GM19452 (cell line): ENCODE data around the gene RHOG.
"Not testable (repeated sequence)": the region's sequence is repeated elsewhere in the genome, so short reads cannot be mapped to it uniquely, and the experiment has no call there.

Experiments used
- ATAC-seq: cut with Tn5 transposase; IDR thresholded peaks from one replicate; pipeline ENCODE4 v1.9.1; 2021; ENCODE audit not compliant: unreplicated experiment

Gene RHOG

GRCh38 chr11:3834664-3835461 is 5.9 kb downstream of the RHOG start:
- no peak for ATAC-seq

DNA sequence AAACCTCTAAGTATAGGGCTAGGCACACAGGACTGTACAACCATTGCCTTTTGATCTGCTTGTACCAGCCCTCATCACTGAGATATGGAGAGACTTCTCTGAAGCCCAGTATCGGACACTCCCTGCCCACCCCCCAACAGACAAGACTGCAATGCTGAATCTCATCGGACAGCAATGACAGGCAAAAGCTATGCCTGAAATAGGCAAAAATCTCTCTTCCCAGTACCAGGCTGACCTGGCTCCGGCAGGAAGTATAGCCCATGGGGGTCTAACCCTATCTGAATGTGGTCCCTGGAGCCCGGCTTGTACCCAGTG is 6.5 kb downstream of the RHOG start:
- ATAC-seq, result no peak

DNA sequence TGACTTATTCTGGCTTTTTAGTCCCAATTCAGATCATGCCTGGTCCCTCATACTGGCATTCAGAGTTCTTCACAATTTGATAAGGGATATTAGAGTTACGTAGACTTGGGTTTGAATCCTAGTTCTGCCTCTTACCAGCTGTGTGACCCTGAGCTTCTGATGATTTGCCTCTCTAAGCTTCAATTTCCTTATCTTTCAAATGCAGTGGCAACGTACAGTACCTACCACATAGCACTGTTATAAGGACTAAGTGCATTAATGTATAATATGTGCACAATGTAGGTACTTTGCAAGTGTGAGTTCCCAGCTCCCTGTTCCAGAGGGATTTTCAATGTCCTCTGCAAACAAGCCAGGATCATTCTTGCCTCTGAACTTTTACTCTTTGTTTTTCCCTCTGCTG is 7.3 kb downstream of the RHOG start:
- ATAC-seq, result no peak

DNA sequence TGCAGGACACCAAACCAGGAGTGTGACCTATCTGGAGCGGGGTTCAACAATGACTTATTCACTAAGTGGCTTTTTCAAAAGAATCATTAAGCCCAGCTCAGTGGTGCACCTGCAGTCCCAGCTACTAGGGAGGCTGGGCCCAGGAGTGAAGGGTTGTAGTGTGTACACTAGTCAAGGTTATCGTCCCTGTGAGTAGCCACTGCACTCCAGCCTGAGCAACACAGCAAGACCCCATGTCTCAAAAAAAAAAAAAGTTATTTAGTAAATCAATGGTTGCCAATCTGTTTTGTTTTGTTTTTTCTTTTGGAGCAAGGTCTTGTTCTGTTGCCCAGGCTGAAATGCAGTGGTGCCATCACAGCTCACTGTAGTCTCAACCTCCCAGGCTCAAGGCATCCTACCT is 7.9 kb downstream of the RHOG start:
- ATAC-seq, result no peak

GRCh38 chr11:3831378-3832239 is 9.2 kb downstream of the RHOG start:
- ATAC-seq, result no peak

DNA sequence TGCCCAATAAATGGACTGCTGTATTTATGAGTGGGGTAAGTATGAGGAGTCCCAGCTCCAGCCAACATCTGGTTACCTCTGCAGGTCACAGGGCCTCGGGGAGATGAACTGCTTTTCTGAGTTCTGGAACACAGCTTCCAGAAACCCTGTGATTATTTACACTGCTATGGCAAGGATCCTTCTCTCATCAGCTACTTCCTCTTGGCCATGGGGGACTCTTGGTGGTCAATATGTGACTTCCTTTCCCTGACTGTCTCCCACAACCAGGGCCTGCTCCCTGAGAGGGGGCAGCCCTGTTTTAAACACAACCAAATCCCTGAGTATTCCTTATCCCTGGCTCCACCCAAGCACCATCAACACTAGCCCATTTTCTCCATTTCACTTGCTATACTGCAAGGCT is 10.0 kb downstream of the RHOG start:
- no peak for ATAC-seq

DNA sequence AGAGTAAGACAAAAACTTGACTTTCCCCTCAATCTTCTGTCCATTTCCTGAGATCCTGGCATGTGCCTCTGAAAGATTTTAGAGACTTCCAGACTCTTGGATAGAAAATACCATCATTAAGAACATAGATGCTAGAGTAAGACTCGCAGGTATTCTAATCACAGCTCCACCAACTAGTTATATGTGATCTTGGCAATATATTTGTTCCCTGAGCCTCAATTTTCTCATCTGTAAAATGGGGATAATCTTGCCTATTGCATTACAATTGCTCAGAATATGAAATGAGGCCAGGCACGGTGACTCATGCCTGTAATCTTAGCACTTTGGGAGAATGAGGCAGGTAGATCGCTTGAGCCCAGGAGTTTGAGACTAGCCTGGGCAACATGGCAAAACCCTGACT is 10.7 kb downstream of the RHOG start:
- no peak for ATAC-seq

DNA sequence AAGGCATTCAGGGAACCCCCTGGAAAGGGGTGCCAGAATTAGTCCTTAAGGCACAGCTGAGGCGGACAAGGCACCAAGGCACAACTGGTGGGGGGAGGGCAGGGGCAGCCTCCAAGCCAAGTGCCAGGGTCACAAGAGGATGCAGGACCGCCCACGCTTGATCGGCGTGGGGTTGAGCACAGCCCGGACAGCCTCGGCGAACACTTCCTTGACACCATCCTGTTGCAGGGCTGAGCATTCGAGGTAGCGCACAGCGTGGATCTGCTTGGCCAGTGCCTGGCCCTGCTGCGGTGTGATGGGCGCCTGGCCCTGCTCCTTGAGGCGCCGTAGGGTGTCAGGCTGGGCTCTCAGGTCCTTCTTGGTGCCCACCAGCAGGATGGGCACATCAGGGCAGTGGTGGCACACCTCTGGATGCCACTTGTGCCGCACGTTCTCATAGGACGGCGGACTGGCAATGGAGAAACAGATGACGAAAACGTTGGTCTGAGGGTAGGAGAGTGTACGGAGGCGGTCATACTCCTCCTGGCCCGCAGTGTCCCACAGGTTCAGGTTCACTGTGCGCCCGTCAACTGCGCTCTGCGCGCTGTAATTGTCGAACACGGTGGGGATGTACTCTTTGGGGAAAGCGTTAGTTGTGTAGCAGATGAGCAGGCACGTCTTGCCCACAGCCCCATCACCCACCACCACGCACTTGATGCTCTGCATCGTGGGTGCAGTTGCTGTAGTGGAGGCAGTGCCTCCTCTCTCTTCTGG is 13.1 kb downstream of the RHOG start:
- no peak for ATAC-seq

DNA sequence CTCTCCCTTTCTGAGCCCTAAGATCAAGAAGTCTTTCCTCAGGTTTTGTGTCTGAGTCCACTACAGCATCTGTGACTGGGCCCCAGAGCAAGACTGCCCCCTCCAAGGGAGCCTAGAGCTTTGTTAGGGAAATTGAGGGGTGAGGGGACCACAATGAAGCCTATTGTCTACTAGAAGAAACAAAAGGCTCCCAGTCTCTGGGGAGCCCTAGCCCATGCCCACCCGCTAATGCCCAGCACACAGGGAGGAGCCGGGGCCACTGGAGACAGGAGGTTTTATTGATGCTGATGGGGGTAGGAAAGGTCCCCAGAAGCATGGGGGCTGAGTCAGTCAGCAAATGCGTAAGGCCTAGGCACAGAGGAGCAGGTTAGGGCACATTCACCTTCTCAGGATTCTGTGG is 14.0 kb downstream of the RHOG start:
- ATAC-seq, result no peak

GRCh38 chr11:3825473-3826154 is 15.1 kb downstream of the RHOG start:
- no peak for ATAC-seq

- peak; percentile 88 for ATAC-seq
These were observed 15.9 kb downstream of the RHOG start for GRCh38 chr11:3824714-3825472.

DNA sequence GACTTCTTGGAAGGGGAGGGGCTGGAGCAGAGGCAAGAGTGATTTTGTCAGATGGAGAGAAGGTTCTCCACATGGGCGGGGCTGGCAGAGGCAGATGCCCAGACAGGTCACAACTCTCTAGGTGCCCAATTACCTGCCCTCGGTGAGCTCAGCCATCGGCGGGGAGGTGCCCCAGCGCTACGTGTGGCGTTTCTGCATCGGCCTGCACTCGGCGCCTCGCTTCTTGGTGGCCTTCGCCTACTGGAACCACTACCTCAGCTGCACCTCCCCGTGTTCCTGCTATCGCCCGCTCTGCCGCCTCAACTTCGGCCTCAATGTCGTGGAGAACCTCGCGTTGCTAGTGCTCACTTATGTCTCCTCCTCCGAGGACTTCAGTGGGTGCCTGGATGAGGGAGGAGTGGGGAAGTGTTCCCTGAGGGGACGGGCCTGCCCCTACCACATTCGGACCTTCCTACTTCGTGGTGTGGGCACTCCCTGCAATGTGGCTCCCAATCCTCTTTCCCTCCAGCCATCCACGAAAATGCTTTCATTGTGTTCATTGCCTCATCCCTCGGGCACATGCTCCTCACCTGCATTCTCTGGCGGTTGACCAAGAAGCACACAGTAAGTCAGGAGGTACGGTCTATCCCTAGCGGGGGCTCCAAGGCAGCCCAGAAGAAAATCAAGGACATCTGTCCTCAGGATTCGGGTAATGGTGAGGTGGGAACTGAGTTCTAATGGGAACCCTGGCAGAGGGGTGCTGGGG is 16.8 kb downstream of the RHOG start:
- ATAC-seq, result no peak

GRCh38 chr11:3823303-3823702 is 17.5 kb downstream of the RHOG start:
- no peak for ATAC-seq

- no peak for ATAC-seq
These were observed 18.4 kb downstream of the RHOG start for GRCh38 chr11:3822312-3822711.

DNA sequence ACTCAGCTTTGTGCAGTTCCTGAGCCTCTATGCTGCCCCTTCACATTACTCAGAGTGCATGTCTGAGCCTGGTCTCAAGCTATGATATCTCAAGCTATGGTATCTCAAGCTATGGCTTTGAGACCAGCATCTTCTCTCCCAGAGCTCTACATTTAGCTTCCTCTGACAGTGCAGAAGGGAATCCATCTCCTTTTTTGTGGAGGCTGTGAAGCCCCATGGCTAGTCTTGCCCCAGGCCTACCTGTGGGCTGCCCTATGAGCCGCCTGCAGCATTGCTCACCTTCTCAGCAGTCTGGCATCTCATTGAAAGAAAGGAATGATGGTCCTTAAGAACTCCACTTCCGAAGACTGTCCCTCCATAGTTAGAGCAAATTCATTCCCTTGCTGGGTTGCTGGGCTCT is 19.8 kb downstream of the RHOG start:
- ATAC-seq, result no peak

DNA sequence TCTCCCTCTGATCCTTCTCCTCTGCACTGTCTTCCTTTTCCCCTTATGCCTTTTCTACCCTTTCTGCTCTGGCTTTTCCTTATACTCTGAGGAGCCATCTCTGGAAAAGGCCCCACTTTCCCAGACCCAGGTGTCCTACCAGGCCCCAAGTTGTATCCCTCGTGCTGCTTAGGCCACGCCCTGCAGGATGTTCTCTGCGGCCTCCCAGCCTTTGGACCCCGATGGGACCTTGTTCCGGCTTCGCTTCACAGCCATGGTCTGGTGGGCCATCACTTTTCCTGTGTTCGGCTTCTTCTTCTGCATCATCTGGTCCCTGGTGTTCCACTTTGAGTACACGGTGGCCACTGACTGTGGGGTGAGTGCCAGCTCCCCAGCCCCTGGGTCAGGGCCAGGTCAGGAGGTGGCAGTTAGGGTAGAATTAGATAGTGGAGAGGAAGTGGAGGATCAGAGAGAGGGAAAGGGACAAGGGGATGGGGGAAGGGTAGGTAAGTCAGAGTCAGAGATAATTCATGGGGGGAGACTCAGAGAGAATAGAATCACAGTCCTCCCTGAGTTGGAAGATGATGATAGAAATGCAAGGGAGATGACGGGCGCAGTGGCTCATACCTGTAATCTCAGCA is 23.5 kb downstream of the RHOG start:
- ATAC-seq, result no peak

DNA sequence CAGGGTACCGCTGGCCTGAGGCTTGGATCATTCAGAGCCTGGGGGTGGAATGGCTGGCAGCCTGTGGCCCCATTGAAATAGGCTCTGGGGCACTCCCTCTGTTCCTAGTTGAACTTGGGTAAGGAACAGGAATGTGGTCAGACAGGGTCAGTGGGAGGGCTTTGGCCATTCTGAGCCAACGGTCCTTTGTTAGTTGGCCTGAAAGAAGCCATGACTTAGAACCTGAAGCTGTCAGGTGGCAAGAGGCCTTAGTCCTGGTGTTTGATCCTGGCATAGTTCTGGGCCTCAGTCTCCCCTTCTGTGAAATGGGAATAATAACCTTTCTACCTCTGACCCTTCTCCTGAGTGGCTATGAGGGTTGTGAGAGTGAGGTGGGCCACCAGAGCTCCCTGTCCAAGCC is 24.1 kb downstream of the RHOG start:
- ATAC-seq, result no peak

- no peak for ATAC-seq
These were observed 24.9 kb downstream of the RHOG start for GRCh38 chr11:3815845-3816244.

DNA sequence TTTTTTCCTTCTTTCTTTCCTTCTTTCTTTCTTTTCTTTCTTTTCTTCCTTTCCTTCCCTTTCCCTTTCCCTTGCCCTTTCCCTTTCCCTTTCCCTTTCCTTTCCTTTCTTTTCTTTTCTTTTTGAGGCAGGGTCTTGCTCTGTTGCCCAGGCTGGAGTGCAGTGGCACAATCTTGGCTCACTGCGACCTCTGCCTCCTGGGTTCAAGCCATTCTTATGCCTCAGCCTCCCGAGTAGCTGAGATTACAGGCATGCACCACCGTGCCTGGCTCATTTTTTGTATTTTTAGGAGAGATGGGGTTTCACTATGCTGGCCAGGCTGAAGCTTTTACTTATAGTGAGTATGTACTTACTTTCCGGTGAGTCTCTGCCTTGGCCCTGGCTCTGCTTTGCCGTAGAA is 25.9 kb downstream of the RHOG start:
- not testable (repeated sequence) for ATAC-seq
